ENCODE data around the gene ADGRD2. TPM values are rescaled to one million over a fixed set of nuclear protein-coding genes. Genes with fewer than 3 reads are reported as not detected.

The ADGRD2 gene
- total RNA-seq, 1 experiment from 2014 or later, result 1.5 TPM

DNA sequence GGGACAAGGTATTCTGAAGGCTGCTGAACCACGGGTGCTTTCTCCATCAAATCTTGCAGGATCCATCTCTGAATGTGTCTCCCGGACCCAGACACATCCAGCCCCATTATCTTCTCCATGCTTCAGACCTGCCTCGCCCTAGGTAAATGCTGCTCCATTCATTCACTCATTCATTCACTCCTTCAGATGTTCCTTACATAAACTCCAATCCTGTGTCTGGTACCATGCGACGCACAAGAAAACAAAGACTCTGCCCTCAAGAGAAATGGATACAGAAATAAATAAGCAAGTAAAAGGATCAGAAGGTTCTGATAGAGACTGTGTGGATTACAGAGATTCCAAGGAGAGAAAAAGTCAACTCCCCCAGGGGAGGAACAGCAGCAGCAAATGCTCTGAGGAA lies 27.1 kb upstream of the ADGRD2 start:
- Histone ChIP-seq H4K5ac (ENCODE audit: insufficient read length, low read depth, low read length) (no peak overlapping the region), H2BK12ac (ENCODE audit: insufficient read length, low read depth, low read length) (no peak overlapping the region), H4K20me1 (ENCODE audit: control insufficient read depth, insufficient read depth, insufficient read length) (no peaks in the 10 kb centered on the region), H3K14ac (ENCODE audit: insufficient read depth, low read length) (no peak overlapping the region), H2BK5ac (ENCODE audit: insufficient read length, low read length) (no peak overlapping the region), H2BK15ac (ENCODE audit: low read depth, low read length) (no peak overlapping the region), H3K79me1 (ENCODE audit: insufficient read depth, low read depth, low read length, poor library complexity, severe bottlenecking) (no peaks in the 10 kb centered on the region), H3K23ac (ENCODE audit: insufficient read length, low read depth, low read length) (no peak overlapping the region), H3K9ac (ENCODE audit: extremely low read depth, insufficient read length, low read length) (no peak overlapping the region), H2AFZ (ENCODE audit: low read length) (no peak overlapping the region), H3K18ac (ENCODE audit: insufficient read length, low read depth, low read length) (no peak overlapping the region), H4K8ac (replicated peaks; ENCODE audit: insufficient read length, low read depth, low read length) (no peak overlapping the region), H2BK20ac (ENCODE audit: low read depth, low read length, poor library complexity, severe bottlenecking) (no peak overlapping the region), H3K4me1 (ENCODE audit: insufficient read depth, low read length) (no peaks in the 10 kb centered on the region), H2AK5ac (ENCODE audit: insufficient read length, low read length) (no peak overlapping the region), H3K27me3 (ENCODE audit: insufficient read depth, low read length) (no peaks in the 10 kb centered on the region), H4K91ac (ENCODE audit: insufficient read length, low read depth, low read length) (no peak overlapping the region), H3K27ac (ENCODE audit: insufficient read length, low read depth, low read length) (no peak overlapping the region), H3K4me2 (ENCODE audit: insufficient read depth, insufficient read length, low read length) (no peak overlapping the region), H2BK120ac (ENCODE audit: low read depth, low read length, poor library complexity, severe bottlenecking) (no peak overlapping the region), H3T11ph (ENCODE audit: low read length) (no peak overlapping the region), H3K56ac (ENCODE audit: insufficient read length, low read depth, low read length) (no peak overlapping the region), H3K79me2 (ENCODE audit: insufficient read depth, low read length) (no peaks in the 10 kb centered on the region), H3K9me3 (ENCODE audit: control insufficient read depth, low read depth, low read length) (no peaks in the 10 kb centered on the region), H3K23me2 (ENCODE audit: insufficient read length, low read depth, low read length, poor library complexity, severe bottlenecking) (no peaks in the 10 kb centered on the region), H3K4ac (ENCODE audit: low read depth, low read length) (no peak overlapping the region)
- Mint-ChIP-seq H3K36me3 (ENCODE audit: insufficient read depth in 1 of 3, low read depth in 3 of 3) (no peaks in the 10 kb centered on the region), H3K9me3 (peaks cover 0 to 2% of the 10 kb centered on the region in 2 experiments; a peak in 1 of 5 replicates), H3K4me1 (peaks cover 4 to 12% of the 10 kb centered on the region in 2 experiments), H3K27me3 (ENCODE audit: low read depth) (peaks cover 13% of the 10 kb centered on the region), H3K4me3 (no peak overlapping the region), H3K27ac (no peak overlapping the region)
- WGBS (ENCODE audit: extremely low coverage, insufficient read length, low lambda C conversion rate), result no CpG with 5 or more reads among the region's 5 CpGs
- no peak for DNase-seq
- TF ChIP-seq, protein P1, sequence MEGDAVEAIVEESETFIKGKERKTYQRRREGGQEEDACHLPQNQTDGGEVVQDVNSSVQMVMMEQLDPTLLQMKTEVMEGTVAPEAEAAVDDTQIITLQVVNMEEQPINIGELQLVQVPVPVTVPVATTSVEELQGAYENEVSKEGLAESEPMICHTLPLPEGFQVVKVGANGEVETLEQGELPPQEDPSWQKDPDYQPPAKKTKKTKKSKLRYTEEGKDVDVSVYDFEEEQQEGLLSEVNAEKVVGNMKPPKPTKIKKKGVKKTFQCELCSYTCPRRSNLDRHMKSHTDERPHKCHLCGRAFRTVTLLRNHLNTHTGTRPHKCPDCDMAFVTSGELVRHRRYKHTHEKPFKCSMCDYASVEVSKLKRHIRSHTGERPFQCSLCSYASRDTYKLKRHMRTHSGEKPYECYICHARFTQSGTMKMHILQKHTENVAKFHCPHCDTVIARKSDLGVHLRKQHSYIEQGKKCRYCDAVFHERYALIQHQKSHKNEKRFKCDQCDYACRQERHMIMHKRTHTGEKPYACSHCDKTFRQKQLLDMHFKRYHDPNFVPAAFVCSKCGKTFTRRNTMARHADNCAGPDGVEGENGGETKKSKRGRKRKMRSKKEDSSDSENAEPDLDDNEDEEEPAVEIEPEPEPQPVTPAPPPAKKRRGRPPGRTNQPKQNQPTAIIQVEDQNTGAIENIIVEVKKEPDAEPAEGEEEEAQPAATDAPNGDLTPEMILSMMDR (conservative IDR thresholded peaks at IDR 0.05), result no peak

Data from H9 (cell line).